C4-2B (cell line): ENCODE results near the gene LIG1.

Source experiments
- CTCF ChIP-seq: fragments of 450-650 bp; conservative IDR thresholded peaks from 2 replicates; pipeline ENCODE4 v1.5.1; 2017; ENCODE audit warnings: mild to moderate bottlenecking
- ZFX ChIP-seq: fragments of 450-650 bp; IDR thresholded peaks from 2 replicates; pipeline ENCODE4 v1.6.1; 2017

GRCh38 chr19:48186541-48186991 is 16.4 kb upstream of the LIG1 start:
- TF ChIP-seq CTCF, result no peak
- TF ChIP-seq ZFX, result no peak
